Central memory CD4-positive, alpha-beta T cell (primary cell): ENCODE data around the gene MIX23.
A peak's percentile ranks its signal among the peaks of the same experiment; 100 is the strongest.

Experiments
- DNase-seq: peaks from one replicate; pipeline ENCODE4 v3.0.0; 2022

The MIX23 gene

DNA sequence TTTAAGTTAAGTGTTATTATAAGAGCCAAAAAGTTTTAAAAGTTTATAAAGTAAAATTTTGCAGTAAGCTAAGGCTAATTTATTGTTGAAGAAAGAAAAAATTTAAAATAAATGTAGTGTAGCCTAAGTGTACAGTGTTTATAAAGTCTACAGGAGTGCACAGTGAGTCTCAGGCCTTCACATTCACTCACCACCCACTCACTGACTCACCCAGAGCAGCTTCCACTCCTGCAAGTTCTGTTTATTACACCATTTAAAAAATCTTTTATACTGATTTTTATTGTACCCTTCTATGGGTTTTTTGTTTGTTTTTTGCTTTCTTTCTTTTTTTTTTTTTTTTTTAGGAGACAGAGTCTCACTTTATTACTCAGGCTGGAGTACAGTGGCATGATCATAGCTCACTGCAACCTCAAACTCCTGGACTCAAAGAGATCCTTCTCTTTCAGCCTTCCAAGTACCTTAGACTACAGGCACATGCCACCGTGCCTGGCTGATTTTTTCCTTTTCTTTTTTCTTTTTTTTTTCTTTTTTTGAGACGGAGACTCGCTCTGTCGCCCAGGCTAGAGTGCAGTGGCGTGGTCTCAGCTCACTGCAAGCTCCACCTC, 32.1 kb downstream of the MIX23 start:
- no peak for DNase-seq

DNA sequence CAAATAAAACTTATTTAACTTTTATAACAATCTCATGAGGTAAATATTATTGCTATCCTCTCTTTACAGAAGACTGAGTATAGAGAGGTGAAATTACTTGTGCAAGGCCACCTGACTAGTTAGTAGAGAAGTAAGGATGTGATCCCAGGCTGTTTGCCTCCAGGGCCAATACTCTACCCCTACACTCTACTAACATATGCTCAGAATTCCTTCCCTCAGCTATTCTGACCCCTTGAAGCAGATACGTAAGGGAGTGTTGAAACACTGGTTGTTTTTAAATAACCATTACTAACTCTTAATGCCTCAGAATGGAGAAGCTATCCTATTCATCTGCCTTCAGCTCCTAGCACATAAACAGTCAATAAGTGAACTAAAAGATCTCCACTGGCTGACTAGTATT, 33.9 kb downstream of the MIX23 start:
- DNase-seq, result no peak

DNA sequence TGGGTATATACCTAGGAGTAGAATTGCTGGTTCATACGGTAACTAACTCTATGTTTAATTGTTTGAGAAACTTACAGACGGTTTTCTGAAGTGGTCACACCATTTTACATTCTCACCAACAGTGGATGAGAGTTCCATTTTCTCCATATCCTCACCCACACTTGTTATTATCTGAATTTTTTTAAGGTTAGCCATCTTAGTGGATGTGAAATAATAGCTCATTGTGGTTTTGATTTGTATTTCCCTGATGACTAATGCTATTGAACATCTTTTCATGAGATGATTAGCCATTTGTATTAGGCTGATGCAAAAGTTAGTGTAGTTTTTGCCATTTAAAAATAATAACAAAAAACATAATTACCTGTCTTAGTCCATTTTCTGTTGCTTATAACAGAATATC, 39.4 kb downstream of the MIX23 start:
- DNase-seq, result no peak

DNA sequence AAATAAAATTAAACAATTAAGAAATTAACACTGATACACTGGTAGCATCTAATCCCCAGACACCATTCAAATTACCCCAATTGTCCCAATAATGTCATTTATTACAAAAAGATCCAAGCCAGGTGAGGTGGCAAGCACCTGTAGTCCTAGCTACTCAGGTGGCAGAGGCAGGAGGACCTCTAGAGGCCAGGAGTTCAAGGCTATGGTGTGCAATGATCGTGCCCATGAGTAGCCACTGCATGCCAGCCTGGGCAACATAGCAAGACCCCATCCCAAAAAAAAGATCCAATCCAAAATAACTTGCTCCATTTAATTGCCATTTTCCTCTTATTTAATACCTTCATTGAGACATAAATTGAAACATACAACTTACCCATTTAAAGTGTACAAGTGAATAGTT, 40.2 kb downstream of the MIX23 start:
- no peak for DNase-seq

DNA sequence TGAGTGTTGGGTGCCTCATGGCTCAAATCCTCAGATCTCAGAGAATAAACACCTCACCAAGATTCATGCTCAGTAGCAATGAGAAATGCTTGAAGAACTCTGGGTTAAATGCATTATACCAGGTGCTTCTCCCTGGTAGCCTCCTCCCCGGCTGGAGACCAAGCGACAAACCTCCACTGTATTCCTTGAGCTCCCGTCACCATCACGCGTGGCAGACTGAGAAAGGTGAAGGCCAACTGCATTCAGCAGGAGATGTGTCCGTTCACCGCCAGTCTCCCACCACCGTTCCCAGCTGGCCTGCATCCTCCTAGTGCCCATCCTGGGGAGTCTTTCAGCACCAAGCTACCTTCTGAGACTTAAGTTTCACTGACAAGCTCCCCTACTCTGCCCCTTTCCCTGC, 50.5 kb downstream of the MIX23 start:
- DNase-seq, result no peak

DNA sequence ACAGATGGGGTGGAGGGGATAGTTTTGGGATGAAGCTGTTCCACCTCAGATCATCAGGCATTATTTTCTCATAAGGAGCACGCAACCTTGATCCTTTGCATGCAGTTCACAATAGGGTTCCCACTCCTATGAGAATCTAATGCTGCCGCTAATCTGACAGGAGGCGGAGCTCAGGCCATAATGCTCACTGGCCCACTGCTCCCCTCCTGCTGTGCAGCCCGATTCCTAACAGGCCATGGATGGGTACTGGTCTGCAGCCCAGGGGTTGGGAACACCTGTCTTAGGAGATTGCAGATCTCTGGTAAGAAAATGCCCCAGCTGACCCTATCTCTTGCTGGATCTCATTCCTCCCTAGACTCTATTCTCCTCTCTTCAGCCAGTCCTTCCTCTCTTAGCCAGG, 51.1 kb downstream of the MIX23 start:
- no peak for DNase-seq

DNA sequence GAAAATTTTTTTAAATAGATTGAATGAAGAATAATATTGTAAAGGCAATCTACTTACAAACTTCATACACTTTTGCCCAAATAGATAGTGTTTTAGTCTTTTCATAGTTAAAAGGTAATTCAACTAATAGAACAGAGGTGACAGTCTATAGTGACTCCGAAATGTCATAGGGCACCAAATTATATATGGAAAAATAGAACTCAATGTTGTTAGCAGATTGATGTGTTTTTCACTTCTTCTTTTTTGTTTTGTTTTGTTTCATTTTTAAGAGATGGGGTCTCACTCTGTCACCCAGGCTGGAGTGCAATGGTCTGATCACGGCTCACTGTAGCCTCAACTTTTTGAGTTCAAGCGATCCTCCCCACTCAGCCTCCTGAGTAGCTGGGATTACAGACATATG, 57.3 kb downstream of the MIX23 start:
- DNase-seq, result no peak

DNA sequence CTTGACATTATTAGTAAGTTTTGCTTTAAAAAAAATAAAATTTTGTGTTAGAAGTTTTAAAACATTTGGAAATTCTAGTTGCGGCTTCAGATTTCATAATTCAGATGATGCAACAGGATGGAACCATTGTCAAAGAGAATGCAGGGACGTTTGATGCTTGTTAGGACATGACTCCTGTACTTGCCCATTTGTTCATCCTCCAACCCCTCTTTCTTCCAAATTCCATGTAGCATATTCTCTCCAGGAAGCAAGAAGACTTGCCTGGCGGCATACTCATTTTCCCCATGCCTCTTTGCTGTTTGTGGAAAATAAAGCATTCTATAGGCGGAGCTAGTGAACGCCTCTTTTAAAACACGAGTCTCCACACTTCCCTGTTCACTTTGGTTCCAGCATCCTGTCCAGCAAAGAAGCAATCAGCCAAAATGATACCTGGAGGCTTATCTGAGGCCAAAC, 58.1 kb downstream of the MIX23 start, which contains the start of gene CSTA:
Gene CSTA, plus strand, starts transcription at position 378 of the 453 bp plus-strand sequence. Its CDS starts 45 bp downstream, at position 423.
- no peak for DNase-seq

DNA sequence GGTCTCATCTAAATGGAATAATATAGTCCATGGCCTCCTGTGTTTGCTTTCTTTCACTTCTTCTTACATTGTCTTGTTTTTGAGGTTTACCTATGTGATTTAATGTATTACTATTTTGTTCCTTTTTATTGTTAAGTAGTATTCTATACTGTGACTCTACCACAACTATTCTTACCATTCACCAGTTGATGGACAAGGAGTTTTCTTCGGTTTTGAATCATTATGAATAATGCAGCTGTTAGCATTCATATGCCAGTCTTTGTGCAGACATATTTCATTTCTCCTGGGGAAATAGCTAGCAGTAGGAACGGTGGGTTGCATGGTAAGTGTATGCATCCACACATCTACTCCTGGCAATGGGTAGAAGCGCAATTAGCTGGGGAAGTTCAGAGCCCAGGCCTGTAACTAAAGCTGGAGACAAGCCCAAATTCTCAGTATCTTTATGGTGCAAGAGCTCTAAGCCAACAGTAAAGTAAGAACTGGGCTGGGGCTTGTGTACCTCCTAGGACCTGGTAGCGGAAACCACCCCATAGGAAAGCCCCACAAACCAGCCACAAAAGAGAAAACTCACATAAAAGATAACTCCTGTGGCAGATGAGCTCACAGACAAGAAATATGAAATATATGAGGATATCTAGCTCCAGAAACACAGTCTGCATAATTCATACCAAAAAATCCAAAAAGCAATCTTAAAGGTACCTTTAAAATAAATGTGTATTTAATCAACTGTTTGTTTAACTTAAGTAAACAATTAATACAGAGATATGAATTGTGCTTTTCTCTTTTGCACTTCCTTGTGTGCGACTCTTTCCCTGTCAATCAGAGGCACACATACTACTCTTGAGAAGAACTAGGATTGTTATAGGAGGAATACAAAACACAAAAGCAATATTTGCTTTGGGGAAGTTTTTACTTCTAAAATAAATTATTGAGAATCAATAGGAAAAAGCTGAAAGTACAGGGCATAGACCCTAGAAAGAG, 60.6 kb downstream of the MIX23 start:
- DNase-seq, result peak; percentile 58

DNA sequence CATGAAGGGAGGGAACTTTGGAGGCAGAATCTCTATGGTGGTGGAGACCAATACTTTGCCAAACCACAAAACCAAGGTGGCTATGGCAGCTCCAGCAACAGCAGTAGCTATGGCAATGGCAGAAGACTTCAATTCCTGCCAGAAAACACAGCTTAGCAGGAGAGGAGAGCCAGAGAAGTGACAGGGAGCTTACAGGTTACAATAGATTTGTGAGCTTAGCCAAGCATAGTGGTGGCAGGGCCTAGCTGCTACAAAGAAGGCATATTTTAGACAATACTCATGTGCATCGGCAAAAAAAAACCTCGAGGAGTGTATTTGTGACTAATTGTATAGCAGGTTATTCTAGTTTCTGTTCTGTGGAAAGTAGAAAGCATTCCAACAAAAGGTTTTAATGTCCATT, 64.4 kb downstream of the MIX23 start:
- DNase-seq, result no peak

DNA sequence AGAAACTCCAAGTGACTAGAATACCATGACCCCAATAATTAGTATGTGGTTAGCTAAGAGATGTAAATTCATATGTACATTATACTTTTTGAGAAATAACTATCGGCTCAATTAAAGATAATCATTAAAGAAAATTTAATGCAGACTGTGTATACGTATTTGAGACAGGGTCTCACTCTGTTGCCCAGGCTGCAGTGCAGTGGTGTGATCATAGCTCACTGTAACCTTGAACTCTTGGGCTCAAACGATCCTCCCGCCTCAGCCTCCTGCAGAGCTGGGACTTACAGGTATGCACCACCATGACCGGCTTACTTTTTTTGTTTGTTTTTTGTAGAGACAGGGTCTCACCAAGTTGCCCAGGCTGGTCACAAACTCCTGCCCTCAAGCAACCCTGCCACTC, 66.7 kb downstream of the MIX23 start:
- DNase-seq, result no peak

DNA sequence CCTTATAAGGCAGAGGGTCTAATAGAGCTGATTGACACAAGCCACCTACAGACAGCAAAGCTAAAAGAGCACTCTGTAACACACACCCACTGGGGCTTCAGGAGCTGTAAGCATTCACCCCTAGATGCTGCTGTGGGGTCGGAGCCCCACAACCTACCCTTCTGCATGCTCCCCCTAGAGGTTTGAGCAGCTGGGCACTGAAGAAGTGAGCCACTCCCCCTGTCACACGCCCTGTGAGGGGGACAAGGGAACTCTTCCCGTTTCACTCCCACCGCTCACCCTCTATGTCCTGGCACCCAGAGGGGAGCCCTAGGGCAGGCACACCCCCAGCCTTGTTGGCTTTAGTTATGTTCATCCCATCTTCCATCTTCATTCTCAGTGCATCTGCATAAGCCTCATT, 67.4 kb downstream of the MIX23 start:
- no peak for DNase-seq

DNA sequence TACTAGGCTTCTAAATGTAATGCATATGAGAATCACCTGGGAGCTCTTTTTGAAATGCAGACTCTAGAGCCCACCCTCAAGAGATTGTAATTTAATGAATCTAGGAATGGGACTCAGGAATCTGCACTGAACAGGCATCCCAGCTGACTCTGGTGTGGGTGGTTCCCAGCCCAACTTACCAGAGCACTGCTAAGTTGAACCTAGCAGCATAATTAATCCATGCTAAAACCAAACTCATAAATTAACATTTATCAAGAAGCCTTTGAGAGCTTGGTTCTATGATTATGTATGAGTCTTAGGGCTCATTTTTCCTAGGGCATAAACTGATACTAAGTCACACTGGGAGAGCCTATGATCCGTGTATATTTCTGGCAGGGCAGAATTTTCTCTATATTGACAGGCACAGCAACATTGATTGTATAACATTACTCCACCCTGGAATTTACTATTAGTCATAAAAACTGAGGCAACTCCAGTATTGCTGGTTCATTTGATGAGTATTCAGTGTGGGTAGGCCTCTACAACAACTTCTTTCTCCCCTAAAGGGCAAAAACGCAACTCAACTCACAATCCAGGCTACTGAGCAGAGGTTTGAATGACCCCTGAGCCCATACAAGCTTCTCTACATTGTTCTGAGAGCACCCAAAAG, 68.7 kb downstream of the MIX23 start:
- no peak for DNase-seq

DNA sequence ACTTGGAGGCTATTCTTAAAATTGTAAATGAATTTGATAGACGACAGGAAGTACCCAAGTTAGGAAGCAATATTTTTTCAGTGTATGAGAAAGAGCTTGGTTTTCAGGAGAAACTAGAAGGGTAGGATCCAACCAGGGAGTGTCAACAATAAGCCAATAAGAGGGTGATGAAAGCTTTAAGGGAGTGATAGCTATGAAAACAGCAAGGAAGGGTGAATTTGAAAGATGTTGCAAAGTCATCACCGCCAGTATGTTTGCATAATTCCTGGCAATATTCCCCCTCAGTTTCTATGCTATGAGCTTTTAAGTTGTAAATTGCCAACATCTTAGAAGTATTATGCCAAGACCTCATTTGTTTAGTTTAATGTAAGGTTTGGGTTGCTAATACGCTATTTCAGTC, 69.8 kb downstream of the MIX23 start:
- DNase-seq, result no peak

DNA sequence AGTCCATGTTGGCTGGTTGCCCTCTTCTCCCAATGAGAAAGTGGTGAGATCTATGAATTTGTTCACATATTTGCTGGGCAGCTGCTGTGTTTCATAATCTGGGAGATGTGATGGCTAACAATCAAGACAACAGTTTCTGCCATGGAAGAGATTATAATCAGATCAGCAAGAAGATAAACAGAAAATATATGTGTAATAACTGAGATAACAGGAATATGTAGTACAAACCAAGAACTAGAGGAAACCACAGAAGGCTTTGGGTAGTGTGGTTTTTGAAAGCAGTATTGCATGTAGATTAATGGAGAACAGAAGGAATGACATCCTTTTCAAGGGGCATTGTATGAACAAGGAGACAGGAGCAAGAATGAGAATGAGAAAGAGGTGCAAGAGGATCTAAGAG, 70.2 kb downstream of the MIX23 start:
- DNase-seq, result no peak

DNA sequence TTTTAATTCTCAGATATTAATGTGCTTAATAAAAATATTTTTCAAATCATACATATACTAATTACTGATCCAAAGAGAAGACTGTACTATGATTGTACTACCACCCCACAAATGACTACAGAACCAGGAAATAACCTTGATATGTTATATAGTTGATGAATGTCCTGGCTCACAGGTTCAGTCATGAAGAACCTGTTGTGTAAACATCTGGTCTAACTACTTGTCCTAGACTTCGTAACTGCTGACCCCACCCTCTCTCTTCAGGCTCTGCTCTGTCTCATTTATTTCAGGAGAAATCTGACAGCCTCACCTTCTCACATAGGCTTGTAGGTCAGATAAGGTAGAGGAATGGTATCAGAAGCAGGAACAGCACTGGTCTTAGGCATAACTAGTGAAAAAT, 72.7 kb downstream of the MIX23 start:
- DNase-seq, result no peak
